ENCODE results near the gene SIN3A.
"Not testable (repeated sequence)": the region's sequence is repeated elsewhere in the genome, so short reads cannot be mapped to it uniquely, and the experiment has no call there.

The SIN3A gene

DNA sequence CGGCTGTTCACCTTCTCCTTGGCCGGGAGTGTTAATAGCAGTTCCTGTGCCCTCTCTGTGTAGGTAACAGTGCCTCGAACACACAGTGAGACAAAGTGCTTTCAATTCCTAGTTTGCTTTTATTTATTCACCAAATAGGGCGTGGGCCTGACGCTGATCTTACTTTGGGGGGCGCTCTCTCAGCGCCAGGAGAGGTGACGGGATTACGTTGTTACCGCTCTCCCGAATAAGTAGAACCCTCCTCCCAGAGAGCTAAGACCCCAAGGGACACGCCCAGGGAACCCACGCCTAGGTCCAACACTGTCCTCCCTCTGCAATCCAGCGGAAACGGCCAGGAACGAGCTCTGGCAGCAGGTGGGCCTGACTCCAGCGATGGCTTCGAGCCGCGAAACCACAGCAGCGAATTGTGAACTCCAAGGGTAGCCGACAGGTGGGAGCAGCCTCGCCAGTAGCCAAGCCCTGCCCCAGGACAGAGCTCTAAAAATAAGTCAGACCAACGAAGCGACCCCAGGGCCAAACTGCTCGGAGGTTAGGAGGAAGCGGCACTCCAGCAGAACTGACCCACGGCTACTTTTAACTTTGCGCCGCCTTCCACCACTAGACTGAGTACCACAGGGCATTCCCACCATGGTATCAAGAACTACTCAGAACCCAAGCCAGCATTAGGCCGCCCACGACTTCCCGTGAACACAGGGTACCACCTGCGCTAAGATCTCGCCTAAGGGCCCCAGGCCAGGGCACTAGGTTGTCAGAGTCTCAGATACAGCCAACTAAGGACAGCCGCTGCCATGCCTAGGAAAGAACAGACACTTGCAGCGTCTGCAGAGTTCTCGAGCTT, 1.6 kb upstream of the SIN3A start:
- Histone ChIP-seq H3K27me3 (no peaks in the 10 kb centered on the region), H3K27ac (peak overlapping the region; percentile 80 to 99 (median 94)), H3K9me3 (replicated peaks in 1 of 11) (no peaks in the 10 kb centered on the region), H3K9ac (peak overlapping the region; percentile 83 to 97 (median 92)), H3K4me3 (peak overlapping the region; percentile 68 to 99 (median 90)), H3K4me1 (peaks cover 25 to 48% (median 39%) of the 10 kb centered on the region in 10 experiments), H3K4me2 (peak overlapping the region; percentile 90 to 100 (median 98)), H4K20me1 (peaks cover 25 to 35% (median 26%) of the 10 kb centered on the region in 11 experiments), H3K36me3 (peaks cover 0 to 4% (median 2%) of the 10 kb centered on the region in 11 experiments; a peak in 9 of 22 replicates)
- no peak for TF ChIP-seq Cebpa-rat (IDR thresholded peaks at IDR 0.05)

DNA sequence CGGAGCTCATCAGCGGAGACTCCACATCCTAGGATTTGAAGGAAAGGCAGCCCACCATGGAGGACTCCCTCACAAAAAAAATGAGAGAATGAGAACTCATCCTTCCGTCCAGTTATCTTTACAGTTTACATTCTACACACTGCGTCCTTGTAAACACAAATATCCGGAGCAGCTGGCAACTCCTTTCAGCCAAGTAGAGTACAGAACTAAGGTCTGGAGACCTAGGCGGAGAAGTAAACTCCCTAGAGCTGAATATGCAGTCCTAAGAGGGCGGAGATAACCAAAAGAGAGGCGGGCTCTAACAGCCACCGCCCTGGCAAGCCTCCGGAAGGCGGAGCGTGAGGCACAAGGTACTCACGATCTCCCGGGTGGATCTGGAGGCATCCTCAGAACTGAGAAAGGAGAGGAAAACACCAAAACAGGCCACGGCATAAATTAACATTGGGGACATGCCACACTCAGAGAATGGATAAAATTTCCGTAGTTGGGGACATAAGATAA, 924 bp upstream of the SIN3A start:
- H3K27ac ChIP-seq = peak overlapping the region; percentile 80 to 99 (median 94)
- peak overlapping the region; percentile 83 to 97 (median 92) for H3K9ac ChIP-seq
- H4K20me1 ChIP-seq = peaks cover 32 to 41% (median 32%) of the 10 kb centered on the region in 11 experiments
- H3K4me1 ChIP-seq = peaks cover 31 to 54% (median 45%) of the 10 kb centered on the region in 10 experiments
- H3K4me3 ChIP-seq = peak overlapping the region; percentile 68 to 99 (median 90)
- peak overlapping the region; percentile 90 to 100 (median 98) for H3K4me2 ChIP-seq
- TF ChIP-seq Cebpa-rat (IDR thresholded peaks at IDR 0.05) = no peak
- peaks cover 5 to 10% (median 8%) of the 10 kb centered on the region in 11 experiments; a peak in 15 of 22 replicates for H3K36me3 ChIP-seq
- no peaks in the 10 kb centered on the region for H3K27me3 ChIP-seq
- H3K9me3 ChIP-seq (replicated peaks in 1 of 11) = no peaks in the 10 kb centered on the region

DNA sequence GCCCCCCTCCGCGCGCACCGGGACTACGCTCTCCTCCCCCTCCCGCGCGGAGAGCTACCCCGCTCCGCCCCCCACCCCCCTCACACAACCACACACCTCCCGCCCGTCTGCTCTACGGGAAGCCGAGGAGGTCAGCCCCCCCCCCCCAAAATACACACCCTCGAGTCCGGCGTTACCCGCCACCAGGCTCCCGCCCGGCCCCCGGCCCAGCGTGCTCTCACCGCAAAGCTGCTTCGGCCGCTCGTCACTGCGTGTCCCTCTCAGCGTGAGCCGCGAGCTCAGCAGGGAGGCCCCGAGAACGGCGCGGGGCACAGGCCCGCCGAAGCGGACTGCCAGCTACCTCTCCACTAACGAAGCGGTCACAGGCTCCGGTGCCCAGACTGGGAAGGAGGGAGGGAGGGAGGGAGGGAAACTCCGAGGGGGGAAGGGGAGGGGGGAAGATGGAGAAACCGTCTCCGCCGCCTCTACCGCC, 252 bp downstream of the SIN3A start:
- peak overlapping the region in 2 of 11 experiments; percentile 38 to 40; a peak in 4 of 22 replicates for H3K4me2 ChIP-seq
- peaks cover 44 to 53% (median 44%) of the 10 kb centered on the region in 11 experiments for H4K20me1 ChIP-seq
- H3K27me3 ChIP-seq = no peaks in the 10 kb centered on the region
- peak overlapping the region; percentile 82 to 93 (median 90) for H3K9ac ChIP-seq
- H3K9me3 ChIP-seq (replicated peaks in 1 of 11) = no peaks in the 10 kb centered on the region
- peak overlapping the region; percentile 59 to 85 (median 76) for H3K4me3 ChIP-seq
- H3K36me3 ChIP-seq = peaks cover 7 to 20% (median 16%) of the 10 kb centered on the region in 11 experiments; a peak in 16 of 22 replicates
- H3K4me1 ChIP-seq = peaks cover 34 to 57% (median 48%) of the 10 kb centered on the region in 10 experiments
- no peak for TF ChIP-seq Cebpa-rat (IDR thresholded peaks at IDR 0.05)
- H3K27ac ChIP-seq = peak overlapping the region; percentile 75 to 96 (median 88); a peak in 20 of 22 replicates

DNA sequence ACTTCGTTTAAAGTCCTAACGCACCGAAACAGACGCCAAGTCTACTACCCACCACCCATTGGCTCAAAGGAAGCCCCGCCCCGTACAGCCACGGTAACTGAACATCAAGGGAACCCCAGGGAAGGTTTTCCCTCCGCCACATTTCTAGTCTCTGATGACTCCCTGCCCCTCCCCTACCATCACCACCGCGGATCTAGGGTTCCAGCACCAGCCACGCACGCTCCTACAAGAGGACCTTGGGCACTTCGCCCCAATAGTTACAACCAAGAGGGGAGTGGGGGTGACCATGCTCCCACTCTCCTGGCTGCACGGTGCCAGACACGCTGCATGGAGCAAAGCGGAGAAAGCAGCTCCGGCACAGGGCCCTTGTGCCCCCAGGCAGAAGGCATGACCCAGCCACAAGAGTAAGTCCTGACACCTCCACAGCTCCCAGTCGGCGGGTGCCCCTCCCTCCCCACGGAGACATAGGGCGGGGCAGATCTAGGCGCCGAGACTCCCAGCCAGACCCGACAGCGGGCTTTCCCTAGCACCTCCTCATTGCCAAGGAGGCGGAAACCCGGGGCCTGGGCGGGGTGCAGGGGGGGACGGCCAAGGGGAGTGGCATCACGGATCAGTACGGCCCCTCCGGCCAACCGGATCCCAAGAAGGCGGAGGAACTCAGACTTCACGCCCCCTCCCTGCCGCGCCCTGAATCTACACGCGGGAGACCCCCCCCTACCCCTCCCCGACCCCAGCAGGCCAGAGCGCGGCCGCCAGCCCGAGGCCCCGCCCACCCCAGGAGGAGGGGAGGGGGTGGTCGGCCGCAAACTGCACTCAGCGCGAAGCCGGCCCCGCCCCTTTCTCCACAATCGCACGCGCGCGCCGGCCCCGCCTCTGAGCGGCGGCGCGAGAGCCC, 936 bp downstream of the SIN3A start:
- Histone ChIP-seq H4K20me1 (peaks cover 51 to 60% (median 51%) of the 10 kb centered on the region in 11 experiments), H3K27me3 (no peaks in the 10 kb centered on the region), H3K36me3 (peaks cover 7 to 27% (median 23%) of the 10 kb centered on the region in 11 experiments; a peak in 16 of 22 replicates), H3K27ac (peak overlapping the region in 10 of 11 experiments; percentile 52 to 96 (median 85); a peak in 20 of 22 replicates), H3K4me1 (peaks cover 38 to 60% (median 51%) of the 10 kb centered on the region in 10 experiments), H3K4me2 (peak overlapping the region; percentile 81 to 97 (median 94)), H3K9me3 (replicated peaks in 1 of 11) (no peaks in the 10 kb centered on the region), H3K9ac (peak overlapping the region; percentile 70 to 93 (median 90)), H3K4me3 (peak overlapping the region; percentile 68 to 85 (median 76))
- TF ChIP-seq Cebpa-rat (IDR thresholded peaks at IDR 0.05) = no peak

DNA sequence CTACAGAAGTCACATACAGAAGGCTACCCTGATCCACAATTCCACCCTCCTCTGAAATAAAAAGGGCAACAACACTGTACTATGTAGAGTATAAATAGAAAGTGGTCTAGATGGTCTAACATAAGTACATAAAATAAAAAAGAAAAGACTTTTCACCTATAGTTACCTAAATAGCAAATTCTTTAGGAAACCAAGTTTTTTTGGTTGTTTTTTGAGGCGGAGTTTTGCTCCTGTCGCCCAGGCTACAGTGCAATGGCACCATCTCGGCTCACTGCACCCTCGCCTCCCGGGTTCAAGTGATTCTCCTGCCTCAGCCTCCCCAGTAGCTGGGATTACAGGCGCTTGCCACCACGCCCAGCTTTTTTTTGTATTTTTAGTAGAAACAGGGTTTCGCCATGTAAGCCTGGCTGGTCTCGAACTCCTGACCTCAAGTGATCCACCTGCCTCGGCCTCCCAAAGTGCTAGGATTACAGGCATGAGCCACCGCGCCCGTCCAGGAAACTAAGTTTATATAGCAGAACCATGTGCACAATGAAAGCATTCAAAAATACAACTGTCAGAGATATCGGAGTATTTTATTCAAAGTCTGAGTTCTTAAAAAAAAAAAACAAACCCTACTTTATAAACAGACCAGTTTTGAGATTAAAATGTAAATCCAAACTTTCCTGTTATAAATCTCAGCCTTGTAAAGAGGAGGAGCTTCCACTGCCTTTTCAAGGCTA, 1.7 kb downstream of the SIN3A start:
- peaks cover 39 to 63% (median 51%) of the 10 kb centered on the region in 10 experiments for H3K4me1 ChIP-seq
- H4K20me1 ChIP-seq = peaks cover 59 to 63% (median 59%) of the 10 kb centered on the region in 11 experiments
- H3K9ac ChIP-seq = peak overlapping the region; percentile 70 to 93 (median 84); a peak in 21 of 22 replicates
- no peaks in the 10 kb centered on the region for H3K27me3 ChIP-seq
- peak overlapping the region in 10 of 11 experiments; percentile 1 to 96 (median 64); a peak in 12 of 22 replicates for H3K27ac ChIP-seq
- H3K36me3 ChIP-seq = peaks cover 7 to 35% (median 28%) of the 10 kb centered on the region in 11 experiments; a peak in 17 of 22 replicates
- no peaks in the 10 kb centered on the region for H3K9me3 ChIP-seq (replicated peaks in 1 of 11)
- H3K4me2 ChIP-seq = peak overlapping the region; percentile 81 to 97 (median 94)
- no peak for TF ChIP-seq Cebpa-rat (IDR thresholded peaks at IDR 0.05)
- peak overlapping the region; percentile 68 to 85 (median 76) for H3K4me3 ChIP-seq

DNA sequence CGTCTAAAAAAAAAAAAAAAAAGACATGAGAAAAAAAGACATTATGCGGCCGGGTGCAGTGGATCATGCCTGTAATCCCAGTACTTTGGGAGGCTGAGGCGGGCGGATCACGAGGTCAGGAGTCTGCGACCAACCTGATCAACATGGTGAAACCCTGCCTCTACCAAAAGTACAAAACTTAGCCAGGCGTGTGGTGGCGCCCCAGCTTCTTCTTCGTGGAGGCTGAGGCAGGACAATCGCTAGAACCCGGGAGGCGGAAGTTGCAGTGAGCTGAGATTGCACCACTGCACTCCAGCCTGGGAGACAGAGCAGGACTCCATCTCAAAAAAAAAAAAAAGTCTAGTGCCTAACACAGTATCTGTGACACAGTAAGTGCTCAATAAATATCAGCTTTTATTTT, 3.3 kb downstream of the SIN3A start:
- H3K9me3 ChIP-seq (replicated peaks in 1 of 11); H3K4me3 ChIP-seq; H3K9ac ChIP-seq; H3K27me3 ChIP-seq; H3K27ac ChIP-seq: not testable (repeated sequence)
- Histone ChIP-seq H4K20me1 (peaks cover 74 to 79% (median 75%) of the 10 kb centered on the region in 11 experiments), H3K4me2 (peak overlapping the region in 9 of 11 experiments; percentile 1 to 94 (median 56); a peak in 10 of 22 replicates), H3K36me3 (peaks cover 13 to 49% (median 40%) of the 10 kb centered on the region in 11 experiments; a peak in 21 of 22 replicates), H3K4me1 (peaks cover 39 to 62% (median 51%) of the 10 kb centered on the region in 10 experiments)

DNA sequence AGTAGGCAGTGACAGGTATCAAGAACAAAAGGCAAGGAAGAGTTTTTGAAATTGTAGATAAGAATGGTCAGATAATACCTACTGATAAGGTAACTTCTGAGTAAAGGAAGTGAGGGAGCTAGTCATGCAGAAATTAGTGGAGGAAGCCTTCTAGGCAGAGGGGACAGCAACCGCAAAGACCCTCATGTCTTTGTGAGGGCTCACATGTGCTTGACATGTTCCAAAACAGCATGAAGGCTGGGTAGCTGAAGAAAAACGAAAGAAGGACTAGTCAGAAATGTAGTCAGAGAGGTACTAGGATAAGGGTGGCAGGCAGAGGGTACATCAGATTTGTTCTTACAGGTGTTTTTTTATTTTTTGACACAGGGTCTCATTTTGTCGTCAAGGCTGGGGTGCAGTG, 5.3 kb downstream of the SIN3A start:
- no peak overlapping the region for H3K4me3 ChIP-seq
- peak overlapping the region in 3 of 11 experiments; percentile 9 to 37 (median 10); a peak in 3 of 22 replicates for H3K9ac ChIP-seq
- H3K36me3 ChIP-seq = peaks cover 31 to 69% (median 59%) of the 10 kb centered on the region in 11 experiments
- peak overlapping the region in 10 of 11 experiments; percentile 25 to 71 (median 50); a peak in 19 of 22 replicates for H3K4me2 ChIP-seq
- peak overlapping the region in 1 of 11 experiments; percentile 36; a peak in 1 of 22 replicates for H3K27ac ChIP-seq
- no peak for TF ChIP-seq Cebpa-rat (IDR thresholded peaks at IDR 0.05)
- peaks cover 89 to 95% (median 94%) of the 10 kb centered on the region in 11 experiments for H4K20me1 ChIP-seq
- H3K27me3 ChIP-seq = no peaks in the 10 kb centered on the region
- no peaks in the 10 kb centered on the region for H3K9me3 ChIP-seq (replicated peaks in 1 of 11)
- peaks cover 39 to 55% (median 47%) of the 10 kb centered on the region in 10 experiments for H3K4me1 ChIP-seq

DNA sequence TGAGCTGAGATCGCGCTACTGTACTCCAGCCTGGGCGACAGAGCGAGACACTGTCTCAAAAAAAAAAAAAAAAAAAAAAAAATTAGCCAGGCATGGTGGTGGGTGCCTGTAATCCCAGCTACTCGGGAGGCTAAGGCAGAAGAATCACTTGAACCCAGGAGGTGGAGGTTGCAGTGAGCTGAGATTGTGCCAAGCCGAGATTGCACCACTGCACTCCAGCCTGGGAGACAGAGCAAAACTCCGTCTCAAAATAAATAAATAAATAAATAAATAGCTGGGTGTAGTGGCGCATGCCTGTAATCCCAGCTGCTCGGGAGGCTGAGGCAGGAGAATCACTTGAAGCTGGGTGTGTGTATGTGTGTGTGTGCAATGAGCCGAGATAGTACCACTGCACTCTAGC, 6.2 kb downstream of the SIN3A start:
- peaks cover 93 to 100% (median 99%) of the 10 kb centered on the region in 11 experiments for H4K20me1 ChIP-seq
- H3K4me2 ChIP-seq; H3K27ac ChIP-seq; H3K4me3 ChIP-seq; H3K9ac ChIP-seq; H3K27me3 ChIP-seq; H3K9me3 ChIP-seq (replicated peaks in 1 of 11): not testable (repeated sequence)
- H3K4me1 ChIP-seq = peaks cover 39 to 55% (median 46%) of the 10 kb centered on the region in 10 experiments
- peaks cover 34 to 77% (median 66%) of the 10 kb centered on the region in 11 experiments for H3K36me3 ChIP-seq

DNA sequence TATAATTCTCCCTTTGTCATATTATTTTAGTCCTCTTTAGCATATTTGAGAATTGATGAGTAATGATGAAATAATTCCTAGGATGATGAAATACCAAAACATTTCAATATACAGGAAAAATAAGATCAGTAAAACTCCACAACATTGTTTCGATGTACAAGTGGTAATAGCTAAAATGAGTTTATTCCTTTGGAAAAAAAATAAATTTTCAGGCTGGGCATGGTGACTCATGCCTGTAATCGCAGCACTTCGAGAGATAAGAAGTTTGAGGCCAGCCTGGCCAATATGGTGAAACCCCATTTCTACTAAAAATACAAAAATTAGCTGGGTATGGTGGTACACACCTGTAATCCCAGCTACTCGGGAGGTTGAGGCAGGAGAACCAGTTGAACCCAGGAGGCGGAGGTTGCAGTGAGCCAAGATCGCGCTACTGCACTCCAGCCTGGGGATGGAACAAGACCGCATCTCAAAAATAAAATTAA, 7.5 kb downstream of the SIN3A start:
- Histone ChIP-seq H4K20me1 (peaks cover 89 to 100% (median 98%) of the 10 kb centered on the region in 11 experiments; a peak in 21 of 22 replicates), H3K36me3 (peaks cover 34 to 90% (median 74%) of the 10 kb centered on the region in 11 experiments), H3K4me1 (peaks cover 29 to 45% (median 34%) of the 10 kb centered on the region in 10 experiments), H3K4me2 (peak overlapping the region in 1 of 11 experiments; percentile 12; a peak in 2 of 22 replicates)
- not testable (repeated sequence) for H3K9ac ChIP-seq; H3K4me3 ChIP-seq; H3K27me3 ChIP-seq; H3K27ac ChIP-seq; H3K9me3 ChIP-seq (replicated peaks in 1 of 11)
